ENCODE measurements around the gene CATSPER1. TPM values are rescaled to one million over a fixed set of nuclear protein-coding genes. Genes with fewer than 3 reads are reported as not detected.
"Not testable (repeated sequence)": the region's sequence is repeated elsewhere in the genome, so short reads cannot be mapped to it uniquely, and the experiment has no call there.

The CATSPER1 gene
- polyA plus RNA-seq, 1 experiment: 0.69 TPM

GRCh38 chr11:66012946-66013761 lies 13.1 kb downstream of the CATSPER1 start:
- Histone ChIP-seq H3K36me3 (ENCODE audit: control insufficient read depth, insufficient read depth, low read length) (no peaks in the 10 kb centered on the region), H3K27me3 (ENCODE audit: control insufficient read depth, insufficient read depth, low read length) (no peaks in the 10 kb centered on the region), H3K4me3 (ENCODE audit: low read depth, low read length) (no peak overlapping the region)
- POLR2A ChIA-PET: no interaction called here
- CTCF ChIA-PET: interaction anchor here (1.2 to 7.7 kb wide), 2 partner anchors 8 to 10 kb away, joined by 3 to 48 read pairs; no protein-coding TSS in a partner anchor
- TF ChIP-seq CTCF (IDR thresholded peaks at IDR 0.05; ENCODE audit: insufficient read depth, low read depth, low read length): no peak
- no peak for DNase-seq (ENCODE audit: low read depth)

GRCh38 chr11:66012371-66012945 lies 13.8 kb downstream of the CATSPER1 start:
- POLR2A ChIA-PET: no interaction called here
- CTCF ChIA-PET: interaction anchor here (1.1 to 7.7 kb wide), 4 partner anchors 8 to 128 kb away, joined by 3 to 48 read pairs (median 4); no protein-coding TSS in a partner anchor
- TF ChIP-seq CTCF (IDR thresholded peaks at IDR 0.05; ENCODE audit: insufficient read depth, low read depth, low read length): no peak
- Histone ChIP-seq H3K36me3 (ENCODE audit: control insufficient read depth, insufficient read depth, low read length) (no peaks in the 10 kb centered on the region), H3K4me3 (ENCODE audit: low read depth, low read length) (no peak overlapping the region), H3K27me3 (ENCODE audit: control insufficient read depth, insufficient read depth, low read length) (no peaks in the 10 kb centered on the region)
- no peak for DNase-seq (ENCODE audit: low read depth)

- H3K27me3 ChIP-seq (ENCODE audit: control insufficient read depth, insufficient read depth, low read length): no peaks in the 10 kb centered on the region
- CTCF ChIA-PET: interaction anchor here (1.1 to 7.7 kb wide), 4 partner anchors 9 to 127 kb away, joined by 3 to 48 read pairs (median 4); no protein-coding TSS in a partner anchor
- DNase-seq (ENCODE audit: low read depth): no peak
- H3K4me3 ChIP-seq (ENCODE audit: low read depth, low read length): no peak within 1 kb of the TSS
- H3K36me3 ChIP-seq (ENCODE audit: control insufficient read depth, insufficient read depth, low read length): no peaks in the 10 kb centered on the region
- POLR2A ChIA-PET: interaction anchor here (0.6 to 1.0 kb wide), 2 partner anchors 11 to 277 kb away, joined by 5 to 12 read pairs; partner anchors contain the start of gene YIF1A
- no peak for TF ChIP-seq CTCF (IDR thresholded peaks at IDR 0.05; ENCODE audit: insufficient read depth, low read depth, low read length)
These were observed 14.4 kb downstream of the CATSPER1 start, which contains the start of gene CST6 for GRCh38 chr11:66011785-66012303. Gene CST6, plus strand, starts transcription at chr11:66012008. Its CDS starts 37 bp downstream, at chr11:66012045.

GRCh38 chr11:66011239-66011784 lies 15.0 kb downstream of the CATSPER1 start:
- CTCF ChIA-PET: interaction anchor here (1.1 to 7.7 kb wide), 3 partner anchors 12 to 127 kb away, joined by 4 to 48 read pairs (median 4); no protein-coding TSS in a partner anchor
- DNase-seq (ENCODE audit: low read depth): no peak
- POLR2A ChIA-PET: interaction anchor here (0.6 to 1.0 kb wide), 2 partner anchors 11 to 278 kb away, joined by 5 to 12 read pairs; partner anchors contain the start of gene YIF1A
- Histone ChIP-seq H3K4me3 (ENCODE audit: low read depth, low read length) (no peak overlapping the region), H3K36me3 (ENCODE audit: control insufficient read depth, insufficient read depth, low read length) (0 out of 2 replicates have a peak, but pooled peaks cover under 1% of the 10 kb centered on the region), H3K27me3 (ENCODE audit: control insufficient read depth, insufficient read depth, low read length) (no peaks in the 10 kb centered on the region)
- no peak for TF ChIP-seq CTCF (IDR thresholded peaks at IDR 0.05; ENCODE audit: insufficient read depth, low read depth, low read length)

- POLR2A ChIA-PET: interaction anchor here (0.7 kb wide), 1 partner anchor 120 kb away, joined by 3 read pairs; the partner anchor contains the start of gene CCDC85B
- H3K27me3 ChIP-seq (ENCODE audit: control insufficient read depth, insufficient read depth, low read length); H3K36me3 ChIP-seq (ENCODE audit: control insufficient read depth, insufficient read depth, low read length); DNase-seq (ENCODE audit: low read depth); H3K4me3 ChIP-seq (ENCODE audit: low read depth, low read length): not testable (repeated sequence)
- CTCF ChIA-PET: interaction anchor here (1.5 to 7.7 kb wide), 2 partner anchors 13 to 36 kb away, joined by 3 to 48 read pairs; no protein-coding TSS in a partner anchor
These were observed 16.2 kb downstream of the CATSPER1 start for GRCh38 chr11:66010036-66010435.

All from BJ (cell line).